ENCODE measurements around the gene HNRNPUL1. TPM values are rescaled to one million over a fixed set of nuclear protein-coding genes. Genes with fewer than 3 reads are reported as not detected.

The HNRNPUL1 gene
- total and polyA plus RNA-seq, 2 of the 8 experiments (the other 6 are each of a cell fraction or from before 2014, with no cell fraction given): 99.5 to 264 TPM

DNA sequence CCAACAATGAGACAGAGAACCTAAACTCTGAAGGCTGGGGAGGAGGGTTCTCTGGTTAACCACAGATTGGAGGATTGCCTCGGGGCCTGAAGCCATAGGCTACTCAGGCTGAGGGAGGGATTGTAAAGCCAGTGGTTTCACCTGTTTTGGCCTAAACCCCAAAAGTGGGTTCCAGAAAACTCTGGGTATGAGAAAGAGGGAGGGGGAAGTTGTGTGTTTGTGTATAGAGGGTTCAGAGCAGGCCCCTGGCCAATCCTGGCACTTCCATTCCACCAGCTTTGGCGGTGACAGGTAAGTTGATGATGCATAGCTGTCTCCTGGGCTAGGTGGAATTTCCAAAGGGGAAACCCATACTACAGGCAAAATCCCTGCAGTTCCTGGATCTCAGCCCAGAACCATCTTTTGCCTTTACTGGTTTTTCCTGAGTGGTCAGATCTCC, 32.3 kb downstream of the HNRNPUL1 start:
- Histone ChIP-seq H3K79me1 (ENCODE audit: low read depth, low read length) (peaks cover 2% of the 10 kb centered on the region; the same call in 1 of the 2 replicates), H4K20me1 (replicated peaks in 1 of 2; ENCODE audit: control insufficient read depth in 1 of 2, insufficient read depth in 2 of 2, low read length in 2 of 2) (peaks cover 13 to 26% of the 10 kb centered on the region in 2 experiments), H3K27me3 (replicated peaks in 1 of 4; ENCODE audit: control insufficient read depth in 3 of 4, extremely low read depth in 1 of 4, insufficient read depth in 3 of 4, low read length in 3 of 4) (no peaks in the 10 kb centered on the region), H3K9ac (replicated peaks in 1 of 4; ENCODE audit: extremely low read depth in 1 of 4, low read depth in 3 of 4, low read length in 3 of 4) (no peak overlapping the region), H2AFZ (ENCODE audit: low read length) (no peak overlapping the region), H2BK15ac (ENCODE audit: low read length) (no peak overlapping the region), H2BK20ac (ENCODE audit: low read length) (no peak overlapping the region), H4K91ac (replicated peaks; ENCODE audit: insufficient read length, low read length) (no peak overlapping the region), H2BK5ac (ENCODE audit: low read depth, low read length) (no peak overlapping the region), H3K79me2 (ENCODE audit: control insufficient read depth in 1 of 2, insufficient read depth in 2 of 2, low read length in 2 of 2) (no peaks in the 10 kb centered on the region), H3K4me3 (ENCODE audit: extremely low read depth in 1 of 4, insufficient read depth in 2 of 4, low read depth in 3 of 4, low read length in 4 of 4) (no peak overlapping the region), H3K4me2 (ENCODE audit: insufficient read depth in 1 of 2, low read depth in 2 of 2, low read length in 2 of 2) (no peak overlapping the region), H3K23me2 (ENCODE audit: low read depth, low read length) (no peaks in the 10 kb centered on the region), H2AK5ac (ENCODE audit: low read depth, low read length) (no peak overlapping the region), H2BK120ac (replicated peaks; ENCODE audit: low read depth, low read length) (no peak overlapping the region), H3K36me3 (ENCODE audit: control insufficient read depth in 2 of 4, insufficient read depth in 4 of 4, low read length in 3 of 4) (peaks cover 75 to 100% (median 98%) of the 10 kb centered on the region in 4 experiments), H2BK12ac (ENCODE audit: low read depth, low read length) (no peak overlapping the region), H4K8ac (ENCODE audit: extremely low read depth, insufficient read depth, low read length) (no peak overlapping the region), H3K4ac (replicated peaks; ENCODE audit: insufficient read length, low read depth, low read length) (no peak overlapping the region), H3K14ac (ENCODE audit: insufficient read length) (no peak overlapping the region), H3K27ac (ENCODE audit: low read depth, low read length) (no peak overlapping the region), H3K18ac (ENCODE audit: extremely low read depth, low read length) (no peak overlapping the region), H3K9me3 (ENCODE audit: insufficient read depth in 2 of 2, low read depth in 1 of 2, low read length in 1 of 2) (no peaks in the 10 kb centered on the region), H3K4me1 (replicated peaks in 1 of 4; ENCODE audit: control insufficient read depth in 3 of 4, insufficient read depth in 4 of 4, low read length in 3 of 4) (no peaks in the 10 kb centered on the region), H3K56ac (replicated peaks; ENCODE audit: insufficient read length, low read depth, low read length) (no peak overlapping the region), H4K5ac (ENCODE audit: insufficient read length, low read depth, low read length) (no peak overlapping the region), H3K23ac (ENCODE audit: insufficient read length) (no peak overlapping the region)
- DNase-seq (ENCODE audit: low read depth in 1 of 2, low spot score in 2 of 2) (no peak), FAIRE-seq (no peak)
- CTCF ChIA-PET (ENCODE audit: partially characterized antibody): interaction anchor here (7.8 kb wide), 1 partner anchor 10 kb away, joined by 63 read pairs; no protein-coding TSS in a partner anchor
- 94% methylated on average over 2 of the region's 2 CpGs; no CpG with 5 or more reads in 1 of the 2 experiments for WGBS, 2 experiments (ENCODE audit: extremely low coverage in 1 of 2, insufficient coverage in 1 of 2, insufficient read length in 1 of 2, insufficient replicate concordance in 2 of 2, low coverage in 1 of 2, low lambda C conversion rate in 2 of 2, missing lambda C conversion rate in 1 of 2)
- POLR2A ChIA-PET (ENCODE audit: partially characterized antibody): interaction anchor here (22.6 to 38.6 kb wide), 2 partner anchors 7 to 16 kb away, joined by 579 read pairs; partner anchors contain the start of genes CCDC97 and HNRNPUL1
- TF ChIP-seq KDM1A (IDR thresholded peaks at IDR 0.05; ENCODE audit: borderline replicate concordance, low read length) (no peak), PHF8 (conservative IDR thresholded peaks at IDR 0.05; ENCODE audit: low read depth, low read length) (no peak), YY1 (IDR thresholded peaks at IDR 0.05; ENCODE audit: low read depth, low read length) (no peak), BRCA1 (IDR thresholded peaks at IDR 0.05; ENCODE audit: low read depth, low read length) (no peak), RBBP5 (IDR thresholded peaks at IDR 0.05; ENCODE audit: borderline replicate concordance, low read depth, low read length) (no peak), GABPA (IDR thresholded peaks at IDR 0.05; ENCODE audit: borderline replicate concordance, insufficient read depth, low read length) (no peak), GTF2F1 (IDR thresholded peaks at IDR 0.05; ENCODE audit: borderline replicate concordance, low read depth, low read length) (no peak), HDAC2 (IDR thresholded peaks at IDR 0.05; ENCODE audit: borderline replicate concordance in 1 of 2, low read depth in 2 of 2, low read length in 2 of 2) (no peak), CTBP2 (IDR thresholded peaks at IDR 0.05; ENCODE audit: borderline replicate concordance, insufficient read depth, insufficient read length, low read length) (no peak)
- TF ChIP-seq, protein P1, sequence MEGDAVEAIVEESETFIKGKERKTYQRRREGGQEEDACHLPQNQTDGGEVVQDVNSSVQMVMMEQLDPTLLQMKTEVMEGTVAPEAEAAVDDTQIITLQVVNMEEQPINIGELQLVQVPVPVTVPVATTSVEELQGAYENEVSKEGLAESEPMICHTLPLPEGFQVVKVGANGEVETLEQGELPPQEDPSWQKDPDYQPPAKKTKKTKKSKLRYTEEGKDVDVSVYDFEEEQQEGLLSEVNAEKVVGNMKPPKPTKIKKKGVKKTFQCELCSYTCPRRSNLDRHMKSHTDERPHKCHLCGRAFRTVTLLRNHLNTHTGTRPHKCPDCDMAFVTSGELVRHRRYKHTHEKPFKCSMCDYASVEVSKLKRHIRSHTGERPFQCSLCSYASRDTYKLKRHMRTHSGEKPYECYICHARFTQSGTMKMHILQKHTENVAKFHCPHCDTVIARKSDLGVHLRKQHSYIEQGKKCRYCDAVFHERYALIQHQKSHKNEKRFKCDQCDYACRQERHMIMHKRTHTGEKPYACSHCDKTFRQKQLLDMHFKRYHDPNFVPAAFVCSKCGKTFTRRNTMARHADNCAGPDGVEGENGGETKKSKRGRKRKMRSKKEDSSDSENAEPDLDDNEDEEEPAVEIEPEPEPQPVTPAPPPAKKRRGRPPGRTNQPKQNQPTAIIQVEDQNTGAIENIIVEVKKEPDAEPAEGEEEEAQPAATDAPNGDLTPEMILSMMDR (IDR thresholded peaks at IDR 0.05; ENCODE audit: control extremely low read depth in 1 of 3, insufficient read depth in 1 of 3, low read depth in 1 of 3, low read length in 3 of 3): no peak
